ENCODE measurements around the gene RNF141. TPM values are rescaled to one million over a fixed set of nuclear protein-coding genes. Genes with fewer than 3 reads are reported as not detected.

The RNF141 gene
- total and polyA plus RNA-seq, 2 donors, result 20.0 to 20.4 TPM

GRCh38 chr11:10505278-10506007 is 35.5 kb downstream of the RNF141 start:
- H3K9me3 ChIP-seq (ENCODE audit: control insufficient read depth in 2 of 2, insufficient read depth in 1 of 2, low read length in 1 of 2), result no peaks in the 10 kb centered on the region
- no peak overlapping the region for H3K4me3 ChIP-seq (ENCODE audit: low read length in 2 of 2)
- no peak for DNase-seq (ENCODE audit: low read depth in 6 of 9, low spot score in 9 of 9)
- peaks cover 37 to 57% of the 10 kb centered on the region in 2 donors for H3K36me3 ChIP-seq (ENCODE audit: control insufficient read depth in 2 of 2, insufficient read depth in 2 of 2, low read length in 1 of 2)
- H3K4me1 ChIP-seq (ENCODE audit: control insufficient read depth in 2 of 2, insufficient read depth in 2 of 2, low read length in 2 of 2), result no peaks in the 10 kb centered on the region
- H3K27ac ChIP-seq (ENCODE audit: low read depth in 1 of 2, low read length in 1 of 2), result peak overlapping the region in 1 of 2 donors; percentile 40
- H3K27me3 ChIP-seq (ENCODE audit: control insufficient read depth in 2 of 2, insufficient read depth in 1 of 2, low read length in 1 of 2), result no peaks in the 10 kb centered on the region
- WGBS, result 96% methylated on average over 6 of the region's 6 CpGs

DNA sequence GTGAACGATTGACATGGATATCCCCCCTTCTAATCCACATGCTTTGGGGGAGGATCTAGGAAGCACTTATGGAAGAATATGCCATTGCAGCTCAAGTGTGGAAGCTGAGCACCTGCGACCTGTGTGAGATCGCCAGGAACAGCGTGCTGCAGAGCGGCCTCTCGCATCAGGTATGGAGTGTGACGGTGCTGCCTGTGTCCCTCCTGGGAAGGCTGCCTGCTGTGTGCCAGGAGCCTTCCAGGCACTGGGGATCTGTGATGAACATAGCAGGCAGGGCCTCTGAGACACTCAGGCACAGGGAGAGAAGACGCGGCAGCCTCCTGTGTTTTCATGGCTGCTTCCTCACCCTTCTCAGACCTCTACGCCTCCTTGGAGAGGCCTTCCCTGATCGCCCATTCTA is 36.5 kb downstream of the RNF141 start:
- Histone ChIP-seq H3K27me3 (ENCODE audit: control insufficient read depth in 2 of 2, insufficient read depth in 1 of 2, low read length in 1 of 2) (no peaks in the 10 kb centered on the region), H3K27ac (ENCODE audit: low read depth in 1 of 2, low read length in 1 of 2) (no peak overlapping the region), H3K36me3 (ENCODE audit: control insufficient read depth in 2 of 2, insufficient read depth in 2 of 2, low read length in 1 of 2) (peaks cover 47 to 67% of the 10 kb centered on the region in 2 donors), H3K9me3 (ENCODE audit: control insufficient read depth in 2 of 2, insufficient read depth in 1 of 2, low read length in 1 of 2) (no peaks in the 10 kb centered on the region), H3K4me3 (ENCODE audit: low read length in 2 of 2) (no peak overlapping the region), H3K4me1 (ENCODE audit: control insufficient read depth in 2 of 2, insufficient read depth in 2 of 2, low read length in 2 of 2) (no peaks in the 10 kb centered on the region)
- 97% methylated on average over 11 of the region's 11 CpGs for WGBS
- DNase-seq (ENCODE audit: low read depth in 6 of 9, low spot score in 9 of 9), result no peak

GRCh38 chr11:10503777-10504480 is 37.1 kb downstream of the RNF141 start:
- no peak overlapping the region for H3K4me3 ChIP-seq (ENCODE audit: low read length in 2 of 2)
- peaks cover 50 to 71% of the 10 kb centered on the region in 2 donors for H3K36me3 ChIP-seq (ENCODE audit: control insufficient read depth in 2 of 2, insufficient read depth in 2 of 2, low read length in 1 of 2)
- H3K4me1 ChIP-seq (ENCODE audit: control insufficient read depth in 2 of 2, insufficient read depth in 2 of 2, low read length in 2 of 2), result no peaks in the 10 kb centered on the region
- no peaks in the 10 kb centered on the region for H3K27me3 ChIP-seq (ENCODE audit: control insufficient read depth in 2 of 2, insufficient read depth in 1 of 2, low read length in 1 of 2)
- DNase-seq (ENCODE audit: low read depth in 6 of 9, low spot score in 9 of 9), result no peak
- H3K27ac ChIP-seq (ENCODE audit: low read depth in 1 of 2, low read length in 1 of 2), result no peak overlapping the region
- 96% methylated on average over 5 of the region's 5 CpGs for WGBS
- H3K9me3 ChIP-seq (ENCODE audit: control insufficient read depth in 2 of 2, insufficient read depth in 1 of 2, low read length in 1 of 2), result no peaks in the 10 kb centered on the region

GRCh38 chr11:10503221-10503620 is 37.8 kb downstream of the RNF141 start:
- H3K36me3 ChIP-seq (ENCODE audit: control insufficient read depth in 2 of 2, insufficient read depth in 2 of 2, low read length in 1 of 2), result peaks cover 54 to 73% of the 10 kb centered on the region in 2 donors
- H3K9me3 ChIP-seq (ENCODE audit: control insufficient read depth in 2 of 2, insufficient read depth in 1 of 2, low read length in 1 of 2), result no peaks in the 10 kb centered on the region
- WGBS, result 79% methylated on average over 2 of the region's 2 CpGs
- no peak overlapping the region for H3K4me3 ChIP-seq (ENCODE audit: low read length in 2 of 2)
- no peaks in the 10 kb centered on the region for H3K27me3 ChIP-seq (ENCODE audit: control insufficient read depth in 2 of 2, insufficient read depth in 1 of 2, low read length in 1 of 2)
- H3K27ac ChIP-seq (ENCODE audit: low read depth in 1 of 2, low read length in 1 of 2), result no peak overlapping the region
- no peaks in the 10 kb centered on the region for H3K4me1 ChIP-seq (ENCODE audit: control insufficient read depth in 2 of 2, insufficient read depth in 2 of 2, low read length in 2 of 2)
- DNase-seq (ENCODE audit: low read depth in 6 of 9, low spot score in 9 of 9), result no peak

DNA sequence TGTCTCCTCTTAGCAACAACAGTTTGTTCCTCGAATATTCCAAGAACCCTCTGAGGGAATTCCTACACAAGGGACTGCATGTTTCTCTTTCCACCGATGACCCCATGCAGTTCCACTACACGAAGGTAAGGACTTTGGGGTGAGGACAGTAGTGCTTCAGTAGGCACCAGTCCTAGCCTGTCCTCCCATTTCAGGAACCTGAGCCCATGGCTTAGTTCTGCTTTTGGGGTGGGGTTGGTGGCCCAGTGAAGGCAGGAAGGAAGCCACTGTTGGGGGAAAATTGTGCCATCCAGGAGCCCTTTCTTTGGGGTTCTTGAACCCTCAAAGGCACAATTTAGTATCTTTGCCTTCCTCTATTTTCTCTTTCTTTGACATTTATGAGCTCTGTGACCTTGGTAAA is 38.2 kb downstream of the RNF141 start:
- no peaks in the 10 kb centered on the region for H3K4me1 ChIP-seq (ENCODE audit: control insufficient read depth in 2 of 2, insufficient read depth in 2 of 2, low read length in 2 of 2)
- WGBS, result 92% methylated on average over 3 of the region's 3 CpGs
- no peak overlapping the region for H3K27ac ChIP-seq (ENCODE audit: low read depth in 1 of 2, low read length in 1 of 2)
- DNase-seq (ENCODE audit: low read depth in 6 of 9, low spot score in 9 of 9), result no peak
- no peak overlapping the region for H3K4me3 ChIP-seq (ENCODE audit: low read length in 2 of 2)
- no peaks in the 10 kb centered on the region for H3K27me3 ChIP-seq (ENCODE audit: control insufficient read depth in 2 of 2, insufficient read depth in 1 of 2, low read length in 1 of 2)
- no peaks in the 10 kb centered on the region for H3K9me3 ChIP-seq (ENCODE audit: control insufficient read depth in 2 of 2, insufficient read depth in 1 of 2, low read length in 1 of 2)
- peaks cover 58 to 75% of the 10 kb centered on the region in 2 donors for H3K36me3 ChIP-seq (ENCODE audit: control insufficient read depth in 2 of 2, insufficient read depth in 2 of 2, low read length in 1 of 2)

DNA sequence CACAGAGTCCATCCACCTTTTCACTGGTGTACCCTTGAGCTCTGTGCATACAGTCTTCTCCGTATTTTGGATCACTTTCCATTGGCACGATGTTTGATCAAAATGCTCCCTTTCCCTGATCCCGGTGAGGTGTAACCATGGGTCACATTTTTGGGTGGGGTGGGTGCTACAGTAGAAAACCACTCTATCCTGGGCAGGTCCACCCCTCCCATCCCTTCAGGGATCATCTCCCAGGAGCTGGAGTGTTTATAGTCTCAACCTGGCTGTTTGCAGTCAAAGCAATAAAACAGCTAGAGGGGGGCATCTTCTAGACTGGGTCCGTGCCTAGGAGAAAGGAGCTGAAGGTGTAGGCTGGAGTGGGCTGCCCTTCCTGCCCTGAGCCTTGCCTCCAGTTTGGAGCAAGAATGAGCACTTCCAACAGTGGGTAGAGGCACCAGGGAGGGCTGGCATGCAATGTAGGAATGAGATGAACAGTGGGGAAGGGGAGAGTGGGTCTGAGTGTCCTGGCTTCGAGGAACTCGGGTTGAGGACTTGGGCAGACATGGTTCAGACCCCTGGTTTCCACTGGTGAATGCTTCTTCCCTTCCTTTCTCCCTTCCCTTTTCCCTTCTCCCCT is 38.8 kb downstream of the RNF141 start:
- Histone ChIP-seq H3K27me3 (ENCODE audit: control insufficient read depth in 2 of 2, insufficient read depth in 1 of 2, low read length in 1 of 2) (no peaks in the 10 kb centered on the region), H3K9me3 (ENCODE audit: control insufficient read depth in 2 of 2, insufficient read depth in 1 of 2, low read length in 1 of 2) (no peaks in the 10 kb centered on the region), H3K27ac (ENCODE audit: low read depth in 1 of 2, low read length in 1 of 2) (no peak overlapping the region), H3K36me3 (ENCODE audit: control insufficient read depth in 2 of 2, insufficient read depth in 2 of 2, low read length in 1 of 2) (peaks cover 64 to 81% of the 10 kb centered on the region in 2 donors), H3K4me3 (ENCODE audit: low read length in 2 of 2) (no peak overlapping the region), H3K4me1 (ENCODE audit: control insufficient read depth in 2 of 2, insufficient read depth in 2 of 2, low read length in 2 of 2) (no peaks in the 10 kb centered on the region)
- DNase-seq (ENCODE audit: low read depth in 6 of 9, low spot score in 9 of 9), result no peak
- WGBS, result 98% methylated on average over 6 of the region's 6 CpGs

DNA sequence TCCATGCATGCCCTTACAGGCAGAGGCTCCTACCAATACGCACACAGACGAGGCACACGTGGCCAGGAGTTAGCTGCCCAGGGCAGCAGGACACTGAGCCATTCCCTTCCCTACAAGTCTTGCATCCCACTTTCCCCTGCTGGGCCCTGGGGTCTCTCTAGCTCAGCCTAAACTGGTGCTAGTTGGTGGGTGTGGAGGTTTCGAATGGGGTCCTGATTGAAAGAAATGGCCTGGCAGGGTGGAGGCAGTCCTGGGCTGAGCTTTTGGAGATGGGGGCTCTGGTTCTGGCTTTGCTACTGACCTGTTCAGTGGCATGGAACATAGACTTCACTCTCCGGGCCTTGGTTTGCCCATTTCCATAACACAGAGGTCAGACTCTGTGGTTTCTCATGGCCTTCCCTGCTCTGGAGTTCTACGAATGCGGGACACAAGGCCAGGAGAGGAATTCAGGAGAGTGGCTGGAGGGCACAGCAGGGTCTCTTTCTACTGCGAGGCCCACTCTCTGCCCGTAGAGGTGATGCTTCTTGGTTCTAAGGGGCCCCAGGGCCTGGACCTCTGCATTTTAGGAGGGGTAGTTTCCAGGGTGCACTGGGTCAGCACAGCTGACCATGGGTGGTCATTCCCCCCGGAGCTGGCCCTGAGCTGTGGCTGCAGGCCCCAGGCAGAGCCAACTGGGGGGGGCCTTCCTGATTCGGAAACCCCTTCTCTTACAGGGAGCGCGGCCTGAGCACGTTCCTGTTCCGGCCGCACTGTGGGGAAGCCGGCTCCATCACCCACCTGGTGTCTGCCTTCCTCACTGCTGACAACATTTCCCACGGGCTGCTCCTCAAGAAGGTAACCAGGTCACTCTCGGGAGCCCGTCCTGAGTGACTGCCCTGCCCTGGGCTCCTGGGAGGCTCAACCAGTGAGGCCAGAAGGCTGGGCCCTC is 40.0 kb downstream of the RNF141 start:
- Histone ChIP-seq H3K27me3 (ENCODE audit: control insufficient read depth in 2 of 2, insufficient read depth in 1 of 2, low read length in 1 of 2) (no peaks in the 10 kb centered on the region), H3K4me3 (ENCODE audit: low read length in 2 of 2) (no peak overlapping the region), H3K9me3 (ENCODE audit: control insufficient read depth in 2 of 2, insufficient read depth in 1 of 2, low read length in 1 of 2) (no peaks in the 10 kb centered on the region), H3K4me1 (ENCODE audit: control insufficient read depth in 2 of 2, insufficient read depth in 2 of 2, low read length in 2 of 2) (no peaks in the 10 kb centered on the region), H3K36me3 (ENCODE audit: control insufficient read depth in 2 of 2, insufficient read depth in 2 of 2, low read length in 1 of 2) (peaks cover 75 to 86% of the 10 kb centered on the region in 2 donors), H3K27ac (ENCODE audit: low read depth in 1 of 2, low read length in 1 of 2) (no peak overlapping the region)
- DNase-seq (ENCODE audit: low read depth in 6 of 9, low spot score in 9 of 9), result no peak
- WGBS, result 96% methylated on average over 20 of the region's 20 CpGs

DNA sequence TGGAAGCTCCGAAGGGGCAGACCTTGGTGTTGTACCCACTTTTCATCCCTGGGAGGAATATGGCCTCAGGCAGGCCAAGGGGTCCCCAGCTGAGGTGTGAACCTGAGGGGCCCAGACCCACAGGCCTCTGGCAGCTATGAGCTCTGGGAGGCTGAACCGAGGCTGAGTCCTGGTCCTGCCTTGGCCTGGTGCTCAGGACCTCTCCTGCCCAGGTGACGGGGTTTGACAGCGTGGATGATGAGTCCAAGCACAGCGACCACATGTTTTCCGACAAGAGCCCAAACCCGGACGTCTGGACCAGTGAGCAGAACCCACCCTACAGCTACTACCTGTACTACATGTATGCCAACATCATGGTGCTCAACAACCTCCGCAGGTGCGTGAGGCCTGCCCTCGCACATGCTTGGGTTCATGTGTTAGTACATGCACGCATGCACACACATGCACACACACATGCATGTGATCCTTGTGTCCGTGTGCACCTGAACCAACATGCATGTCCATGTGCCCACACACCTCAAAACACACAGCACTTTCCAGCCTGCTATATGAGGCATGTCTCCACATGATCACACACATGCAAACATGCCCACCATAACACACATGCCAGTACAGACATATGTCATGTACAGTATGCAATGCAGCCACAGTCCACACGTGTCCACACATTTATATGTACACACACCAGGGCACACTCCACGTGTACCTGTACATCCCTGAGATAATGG is 40.9 kb downstream of the RNF141 start:
- peaks cover 73 to 83% of the 10 kb centered on the region in 2 donors for H3K36me3 ChIP-seq (ENCODE audit: control insufficient read depth in 2 of 2, insufficient read depth in 2 of 2, low read length in 1 of 2)
- H3K27me3 ChIP-seq (ENCODE audit: control insufficient read depth in 2 of 2, insufficient read depth in 1 of 2, low read length in 1 of 2), result no peaks in the 10 kb centered on the region
- no peak overlapping the region for H3K27ac ChIP-seq (ENCODE audit: low read depth in 1 of 2, low read length in 1 of 2)
- no peak for DNase-seq (ENCODE audit: low read depth in 6 of 9, low spot score in 9 of 9)
- 97% methylated on average over 15 of the region's 15 CpGs for WGBS
- H3K4me3 ChIP-seq (ENCODE audit: low read length in 2 of 2), result no peak overlapping the region
- H3K4me1 ChIP-seq (ENCODE audit: control insufficient read depth in 2 of 2, insufficient read depth in 2 of 2, low read length in 2 of 2), result no peaks in the 10 kb centered on the region
- H3K9me3 ChIP-seq (ENCODE audit: control insufficient read depth in 2 of 2, insufficient read depth in 1 of 2, low read length in 1 of 2), result no peaks in the 10 kb centered on the region
